IMR-90 (cell line): ENCODE results near the gene NSD2.
"Not testable (repeated sequence)": the region's sequence is repeated elsewhere in the genome, so short reads cannot be mapped to it uniquely, and the experiment has no call there.

ENCODE experiments used
- BHLHE40 ChIP-seq: fragments of 150-350 bp; IDR thresholded peaks from 2 replicates; pipeline ENCODE4 v1.6.1; 2016; ENCODE audit warnings: mild to moderate bottlenecking, low read depth, low read length
- CEBPB ChIP-seq: IDR thresholded peaks from 2 replicates; pipeline ENCODE4 v1.6.1; 2012; ENCODE audit warnings: low read depth, low read length, improper control_type of control experiment
- CHD1 ChIP-seq: IDR thresholded peaks from 2 replicates; pipeline ENCODE4 v1.6.1; 2012; ENCODE audit warnings: low read depth, low read length, improper control_type of control experiment
- CTCF ChIP-seq: conservative IDR thresholded peaks from 2 replicates; pipeline ENCODE4 v1.5.1; 2012; ENCODE audit warnings: mild to moderate bottlenecking, low read depth, low read length, improper control_type of control experiment
- ELK1 ChIP-seq: fragments of 150-350 bp; IDR thresholded peaks from 2 replicates; pipeline ENCODE4 v1.6.1; 2016; ENCODE audit warnings: low read depth, mild to moderate bottlenecking, low read length, moderate library complexity, borderline replicate concordance
- MAFK ChIP-seq: IDR thresholded peaks from 2 replicates; pipeline ENCODE4 v1.6.1; 2012; ENCODE audit warnings: low read depth, low read length, improper control_type of control experiment
- MAZ ChIP-seq: IDR thresholded peaks from 2 replicates; pipeline ENCODE4 v1.6.1; 2012; ENCODE audit warnings: low read depth, mild to moderate bottlenecking, low read length, improper control_type of control experiment, moderate library complexity, borderline replicate concordance
- MXI1 ChIP-seq: IDR thresholded peaks from 2 replicates; pipeline ENCODE4 v1.6.1; 2012; ENCODE audit warnings: low read depth, mild to moderate bottlenecking, low read length, moderate library complexity, borderline replicate concordance
- POLR2A ChIP-seq: IDR thresholded peaks from 2 replicates; pipeline ENCODE4 v1.6.1; 2012; ENCODE audit warnings: mild to moderate bottlenecking, low read depth, low read length
- RAD21 ChIP-seq: IDR thresholded peaks from 2 replicates; pipeline ENCODE4 v1.6.1; 2012; ENCODE audit warnings: low read length, improper control_type of control experiment
- RCOR1 ChIP-seq: IDR thresholded peaks from 2 replicates; pipeline ENCODE4 v1.6.1; 2012; ENCODE audit warnings: mild to moderate bottlenecking, low read length, improper control_type of control experiment; ENCODE audit not compliant: insufficient replicate concordance
- RFX5 ChIP-seq: IDR thresholded peaks from 2 replicates; pipeline ENCODE4 v1.8.0; 2012; ENCODE audit warnings: low read depth, mild to moderate bottlenecking, low read length, moderate library complexity
- USF2 ChIP-seq: fragments of 150-350 bp; IDR thresholded peaks from 2 replicates; pipeline ENCODE4 v1.6.1; 2017; ENCODE audit warnings: mild to moderate bottlenecking, antibody characterized with exemption, low read length, low read depth

GRCh38 chr4:2021358-2022018, 150.3 kb downstream of the NSD2 start:
- not testable (repeated sequence) for TF ChIP-seq CTCF, CEBPB, POLR2A, ELK1, BHLHE40, CHD1, MAFK, MXI1, RAD21, RCOR1, RFX5, MAZ, USF2
